ENCODE measurements around the gene OPCML. TPM values are rescaled to one million over a fixed set of nuclear protein-coding genes. Genes with fewer than 3 reads are reported as not detected.

OPCML gene
- total and polyA plus RNA-seq, 4 donors = under 0.01 to 1.3 (median 0.88) TPM; not detected in 1

DNA sequence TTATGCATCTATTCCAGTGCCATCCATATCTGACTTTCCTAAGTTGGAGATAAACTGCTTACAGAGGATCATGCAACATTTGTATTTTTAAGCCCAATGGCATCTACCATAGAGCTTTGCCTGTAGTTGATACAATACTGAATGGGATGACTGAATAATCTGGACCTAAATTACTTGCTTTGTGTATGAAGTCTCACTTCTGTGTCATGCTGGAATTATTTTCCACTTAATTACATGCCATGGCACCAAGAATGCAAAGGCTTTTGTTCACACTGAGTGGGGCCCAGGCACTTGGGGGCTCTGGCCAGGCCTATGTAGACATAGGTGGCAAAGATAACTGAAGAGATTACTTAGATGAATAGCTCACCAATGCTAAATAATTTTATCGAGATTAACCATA lies 51.6 kb downstream of the OPCML start:
- WGBS, 2 donors = 91 to 95% methylated on average over 1 of the region's 1 CpG
- Histone ChIP-seq H3K27me3 (ENCODE audit: control insufficient read depth in 1 of 2, insufficient read depth in 2 of 2, low read length in 1 of 2) (no peaks in the 10 kb centered on the region), H3K4me3 (ENCODE audit: low read length in 2 of 2) (no peak overlapping the region), H3K36me3 (ENCODE audit: control insufficient read depth in 1 of 2, insufficient read depth in 2 of 2, low read length in 1 of 2) (no peaks in the 10 kb centered on the region), H3K4me1 (ENCODE audit: control insufficient read depth in 1 of 2, insufficient read depth in 2 of 2, low read length in 2 of 2) (no peaks in the 10 kb centered on the region), H3K27ac (ENCODE audit: low read depth in 1 of 2, low read length in 2 of 2) (no peak overlapping the region), H3K9me3 (ENCODE audit: control insufficient read depth, low read length) (no peaks in the 10 kb centered on the region)
- DNase-seq (no peak), ATAC-seq (ENCODE audit: low FRiP score) (no peak)
- intact Hi-C loops (cut with DNase I) = no loop called here

DNA sequence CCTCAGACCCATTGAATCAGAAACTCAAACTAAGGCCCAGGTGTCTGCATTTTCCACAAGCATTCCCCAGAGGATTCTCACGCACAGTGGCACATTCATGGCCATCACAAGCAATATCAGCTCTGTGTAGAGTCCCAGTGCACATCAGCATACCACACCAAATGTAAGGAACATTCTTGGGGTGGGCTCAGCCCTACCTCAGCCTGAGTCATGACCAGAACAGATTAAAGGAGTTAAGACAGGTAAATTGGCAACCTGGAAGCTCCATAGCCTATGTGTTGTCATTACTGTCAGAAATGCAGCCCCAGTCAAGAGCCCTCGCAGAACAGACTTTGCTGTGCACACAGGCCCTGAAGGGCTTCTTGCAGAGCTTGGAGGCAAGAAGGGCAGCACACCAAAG lies 53.1 kb downstream of the OPCML start:
- no peak overlapping the region for H3K4me3 ChIP-seq (ENCODE audit: low read length in 2 of 2)
- peak; percentile 35 for ATAC-seq (ENCODE audit: low FRiP score)
- no peak for DNase-seq
- H3K4me1 ChIP-seq (ENCODE audit: control insufficient read depth in 1 of 2, insufficient read depth in 2 of 2, low read length in 2 of 2) = no peaks in the 10 kb centered on the region
- no peak overlapping the region for H3K27ac ChIP-seq (ENCODE audit: low read depth in 1 of 2, low read length in 2 of 2)
- intact Hi-C loops (cut with DNase I) = loop anchor here in 1 of 2 donors (10.0 kb wide), 1 partner anchor 226 kb away; no protein-coding TSS in a partner anchor
- H3K9me3 ChIP-seq (ENCODE audit: control insufficient read depth, low read length) = no peaks in the 10 kb centered on the region
- H3K36me3 ChIP-seq (ENCODE audit: control insufficient read depth in 1 of 2, insufficient read depth in 2 of 2, low read length in 1 of 2) = no peaks in the 10 kb centered on the region
- no peaks in the 10 kb centered on the region for H3K27me3 ChIP-seq (ENCODE audit: control insufficient read depth in 1 of 2, insufficient read depth in 2 of 2, low read length in 1 of 2)
- 91 to 95% methylated on average over 2 of the region's 2 CpGs for WGBS, 2 donors

DNA sequence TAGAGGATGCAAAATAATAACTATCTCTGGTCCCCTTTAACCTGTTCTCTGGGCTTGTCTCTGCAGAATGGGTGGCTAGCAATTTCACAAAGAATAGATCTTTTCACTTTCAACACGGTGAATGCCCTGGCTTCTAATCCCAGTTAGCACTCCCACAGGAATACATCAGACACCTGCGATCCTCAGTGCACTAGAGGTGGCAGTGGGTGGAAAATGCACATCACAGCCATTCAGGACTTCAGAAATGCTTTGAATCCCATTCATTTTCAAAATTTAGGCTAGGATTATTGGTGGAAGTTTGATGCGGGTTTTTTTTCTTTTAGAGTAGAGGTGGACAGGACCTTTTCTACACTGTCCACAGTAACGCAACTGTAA lies 55.1 kb downstream of the OPCML start:
- WGBS, 2 donors = 85 to 89% methylated on average over 4 of the region's 4 CpGs
- no peak for ATAC-seq (ENCODE audit: low FRiP score)
- intact Hi-C loops (cut with DNase I) = loop anchor here in 1 of 2 donors (10.0 kb wide), 1 partner anchor 228 kb away; no protein-coding TSS in a partner anchor
- Histone ChIP-seq H3K9me3 (ENCODE audit: control insufficient read depth, low read length) (no peaks in the 10 kb centered on the region), H3K4me3 (ENCODE audit: low read length in 2 of 2) (no peak overlapping the region), H3K27ac (ENCODE audit: low read depth in 1 of 2, low read length in 2 of 2) (no peak overlapping the region), H3K36me3 (ENCODE audit: control insufficient read depth in 1 of 2, insufficient read depth in 2 of 2, low read length in 1 of 2) (no peaks in the 10 kb centered on the region), H3K27me3 (ENCODE audit: control insufficient read depth in 1 of 2, insufficient read depth in 2 of 2, low read length in 1 of 2) (no peaks in the 10 kb centered on the region), H3K4me1 (ENCODE audit: control insufficient read depth in 1 of 2, insufficient read depth in 2 of 2, low read length in 2 of 2) (no peaks in the 10 kb centered on the region)
- DNase-seq = no peak

DNA sequence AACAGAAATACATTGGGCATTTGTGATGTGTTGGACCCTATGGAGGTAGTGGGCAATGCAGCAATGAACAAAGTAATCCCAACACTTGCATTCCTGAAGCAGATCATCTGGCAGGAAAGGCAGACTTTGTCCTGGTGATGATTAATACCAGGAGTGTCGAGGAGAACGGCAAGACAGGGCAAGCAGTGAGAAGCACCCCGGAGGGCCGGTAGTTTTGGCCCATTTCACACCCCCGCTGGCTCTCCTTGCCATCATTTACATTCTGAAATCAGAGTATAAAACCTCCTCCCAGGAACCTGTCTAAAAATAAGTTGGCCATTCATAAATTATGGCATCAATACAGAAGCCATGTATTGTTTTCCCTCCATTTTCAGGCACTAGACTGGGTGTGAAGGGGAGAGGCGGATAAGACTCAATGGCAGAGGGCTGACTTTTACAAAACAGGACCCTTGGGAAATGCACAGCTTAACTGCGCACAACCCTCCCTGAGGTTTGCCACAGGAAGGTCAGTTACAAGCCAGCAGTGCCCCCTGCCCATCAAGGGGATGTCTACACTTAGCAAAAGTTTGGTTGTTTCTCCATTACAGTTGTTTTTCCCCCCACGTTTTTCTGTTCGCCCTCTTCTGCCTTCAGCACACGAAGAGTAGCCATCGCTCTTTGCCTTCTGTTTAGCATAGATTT lies 55.6 kb downstream of the OPCML start:
- DNase-seq (no peak), ATAC-seq (ENCODE audit: low FRiP score) (no peak)
- WGBS, 2 donors = 60 to 61% methylated on average over 11 of the region's 11 CpGs

DNA sequence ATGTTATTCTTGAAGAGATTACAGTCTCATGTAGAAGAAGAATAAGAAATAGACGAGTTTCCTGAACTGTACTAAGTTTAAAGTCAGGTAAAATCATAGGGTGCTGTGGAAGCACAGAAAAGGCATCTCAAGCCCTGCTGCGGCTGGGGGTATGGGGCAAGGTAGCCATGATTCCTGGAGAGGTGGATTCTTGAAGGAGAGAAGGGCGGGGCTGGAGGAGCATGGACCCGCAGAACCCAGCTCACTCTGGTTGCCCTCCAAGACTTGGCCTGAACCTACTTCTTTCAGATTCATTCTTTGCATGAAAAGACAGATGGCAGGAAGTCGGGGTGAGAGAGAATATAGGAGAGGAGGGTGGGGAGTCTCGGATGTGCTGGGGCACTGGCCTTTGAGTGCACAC lies 57.8 kb downstream of the OPCML start:
- Histone ChIP-seq H3K9me3 (ENCODE audit: control insufficient read depth, low read length) (no peaks in the 10 kb centered on the region), H3K4me3 (ENCODE audit: low read length in 2 of 2) (no peak overlapping the region), H3K4me1 (ENCODE audit: control insufficient read depth in 1 of 2, insufficient read depth in 2 of 2, low read length in 2 of 2) (no peaks in the 10 kb centered on the region), H3K27ac (ENCODE audit: low read depth in 1 of 2, low read length in 2 of 2) (no peak overlapping the region), H3K27me3 (ENCODE audit: control insufficient read depth in 1 of 2, insufficient read depth in 2 of 2, low read length in 1 of 2) (no peaks in the 10 kb centered on the region), H3K36me3 (ENCODE audit: control insufficient read depth in 1 of 2, insufficient read depth in 2 of 2, low read length in 1 of 2) (no peaks in the 10 kb centered on the region)
- ATAC-seq (ENCODE audit: low FRiP score) (no peak), DNase-seq (no peak)
- WGBS, 2 donors = 83 to 92% methylated on average over 6 of the region's 6 CpGs
- intact Hi-C loops (cut with DNase I) = loop anchor here in 1 of 2 donors (10.0 kb wide), 1 partner anchor 230 kb away; no protein-coding TSS in a partner anchor

More for the DNA sequence above, 55.6 kb downstream of the OPCML start:
- Histone ChIP-seq H3K27ac (ENCODE audit: low read depth in 1 of 2, low read length in 2 of 2) (no peak overlapping the region), H3K4me1 (ENCODE audit: control insufficient read depth in 1 of 2, insufficient read depth in 2 of 2, low read length in 2 of 2) (no peaks in the 10 kb centered on the region), H3K4me3 (ENCODE audit: low read length in 2 of 2) (no peak overlapping the region), H3K9me3 (ENCODE audit: control insufficient read depth, low read length) (no peaks in the 10 kb centered on the region), H3K36me3 (ENCODE audit: control insufficient read depth in 1 of 2, insufficient read depth in 2 of 2, low read length in 1 of 2) (no peaks in the 10 kb centered on the region), H3K27me3 (ENCODE audit: control insufficient read depth in 1 of 2, insufficient read depth in 2 of 2, low read length in 1 of 2) (no peaks in the 10 kb centered on the region)
- intact Hi-C loops (cut with DNase I) = loop anchor here in 1 of 2 donors (10.0 kb wide), 1 partner anchor 228 kb away; no protein-coding TSS in a partner anchor

DNA sequence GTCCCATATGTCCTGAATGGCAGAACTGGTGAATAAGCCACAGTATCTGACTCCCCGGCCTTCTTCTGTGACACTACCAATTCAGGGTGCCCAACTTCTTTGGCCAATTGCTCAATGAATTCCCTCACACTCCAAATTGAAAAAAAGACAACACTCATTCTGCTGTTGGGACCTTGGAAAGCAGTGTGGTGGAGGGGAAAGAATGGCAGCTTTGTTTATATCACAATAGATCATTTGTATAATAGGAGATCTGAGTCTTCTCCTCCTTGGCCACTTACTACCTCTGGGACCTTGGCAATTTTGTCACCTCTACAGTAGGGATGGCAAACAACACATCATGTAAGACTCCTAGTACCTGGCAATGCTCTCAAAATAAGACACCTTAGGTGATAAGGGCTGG lies 64.6 kb downstream of the OPCML start:
- Histone ChIP-seq H3K4me3 (ENCODE audit: low read length in 2 of 2) (no peak overlapping the region), H3K9me3 (ENCODE audit: control insufficient read depth, low read length) (peaks cover 2% of the 10 kb centered on the region), H3K27me3 (ENCODE audit: control insufficient read depth in 1 of 2, insufficient read depth in 2 of 2, low read length in 1 of 2) (peaks cover 0 to 1% of the 10 kb centered on the region in 2 donors), H3K4me1 (ENCODE audit: control insufficient read depth in 1 of 2, insufficient read depth in 2 of 2, low read length in 2 of 2) (no peaks in the 10 kb centered on the region), H3K36me3 (ENCODE audit: control insufficient read depth in 1 of 2, insufficient read depth in 2 of 2, low read length in 1 of 2) (no peaks in the 10 kb centered on the region), H3K27ac (ENCODE audit: low read depth in 1 of 2, low read length in 2 of 2) (no peak overlapping the region)
- WGBS, 2 donors = 81 to 87% methylated on average over 1 of the region's 1 CpG
- ATAC-seq (ENCODE audit: low FRiP score) = no peak
- DNase-seq = no peak
- intact Hi-C loops (cut with DNase I) = no loop called here

DNA sequence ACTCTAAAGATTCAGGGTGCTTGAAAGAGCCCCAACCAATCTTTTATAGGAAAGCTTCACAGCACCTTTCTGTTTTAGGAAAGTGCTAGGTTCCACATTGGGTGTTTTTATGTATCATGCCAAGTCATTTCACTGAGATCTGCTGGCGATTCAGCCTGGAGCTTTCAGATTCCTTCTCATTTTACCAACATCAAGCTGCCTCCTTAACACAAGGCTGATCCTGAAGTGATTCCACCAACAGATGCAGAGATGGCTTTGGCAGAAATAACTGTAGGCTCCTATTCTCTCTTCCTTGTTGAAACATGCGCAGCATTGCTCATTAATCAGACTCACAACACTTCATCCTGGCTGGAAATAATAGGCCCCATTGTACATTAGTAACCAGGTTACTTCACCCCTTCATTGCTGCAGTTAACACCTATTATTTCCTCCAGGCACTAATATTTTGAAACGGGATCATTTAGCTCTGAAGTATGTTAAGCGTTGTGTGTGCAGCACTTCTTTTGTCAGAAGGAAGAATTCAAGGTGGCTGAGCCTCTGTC lies 89.0 kb downstream of the OPCML start:
- H3K4me1 ChIP-seq (ENCODE audit: control insufficient read depth in 1 of 2, insufficient read depth in 2 of 2, low read length in 2 of 2) = no peaks in the 10 kb centered on the region
- no peaks in the 10 kb centered on the region for H3K27me3 ChIP-seq (ENCODE audit: control insufficient read depth in 1 of 2, insufficient read depth in 2 of 2, low read length in 1 of 2)
- no peaks in the 10 kb centered on the region for H3K9me3 ChIP-seq (ENCODE audit: control insufficient read depth, low read length)
- intact Hi-C loops (cut with DNase I) = no loop called here
- WGBS, 2 donors = 69 to 72% methylated on average over 4 of the region's 4 CpGs
- no peak for DNase-seq
- H3K36me3 ChIP-seq (ENCODE audit: control insufficient read depth in 1 of 2, insufficient read depth in 2 of 2, low read length in 1 of 2) = no peaks in the 10 kb centered on the region
- H3K27ac ChIP-seq (ENCODE audit: low read depth in 1 of 2, low read length in 2 of 2) = no peak overlapping the region
- no peak for ATAC-seq (ENCODE audit: low FRiP score)
- H3K4me3 ChIP-seq (ENCODE audit: low read length in 2 of 2) = no peak overlapping the region

DNA sequence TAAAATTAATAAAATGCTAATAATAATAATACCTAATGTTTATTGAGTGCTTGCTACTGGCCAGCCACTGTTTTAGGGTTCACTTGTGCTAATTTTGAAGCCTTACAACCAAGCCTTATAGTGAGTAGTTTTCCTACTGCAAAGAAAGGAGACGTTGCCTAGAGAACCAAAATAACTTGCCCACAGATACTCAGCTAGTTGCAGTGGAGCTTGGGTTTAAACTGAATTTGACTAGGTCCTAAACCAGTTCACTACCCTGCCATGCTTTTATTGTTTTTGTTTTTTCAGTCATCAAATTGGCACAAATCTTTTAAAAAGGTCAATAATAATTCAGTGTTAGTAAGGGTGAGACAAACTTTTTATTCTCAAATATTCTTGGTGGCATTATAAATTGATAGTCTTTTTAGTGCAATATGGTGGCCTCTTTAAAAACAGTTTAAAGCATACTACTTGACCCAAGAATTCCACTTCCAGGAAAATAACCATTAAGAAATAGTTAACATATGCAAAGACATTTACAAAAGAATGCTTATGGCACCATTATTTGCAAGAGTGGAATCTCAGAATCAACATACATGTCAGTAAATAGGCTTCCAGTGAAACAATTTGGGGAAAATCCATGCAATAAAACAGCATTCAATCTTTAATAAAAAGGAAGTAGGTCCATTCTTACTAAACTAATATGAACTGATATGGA lies 90.2 kb downstream of the OPCML start:
- no peak for DNase-seq
- Histone ChIP-seq H3K27ac (ENCODE audit: low read depth in 1 of 2, low read length in 2 of 2) (no peak overlapping the region), H3K4me3 (ENCODE audit: low read length in 2 of 2) (no peak overlapping the region), H3K27me3 (ENCODE audit: control insufficient read depth in 1 of 2, insufficient read depth in 2 of 2, low read length in 1 of 2) (no peaks in the 10 kb centered on the region), H3K36me3 (ENCODE audit: control insufficient read depth in 1 of 2, insufficient read depth in 2 of 2, low read length in 1 of 2) (no peaks in the 10 kb centered on the region), H3K9me3 (ENCODE audit: control insufficient read depth, low read length) (no peaks in the 10 kb centered on the region), H3K4me1 (ENCODE audit: control insufficient read depth in 1 of 2, insufficient read depth in 2 of 2, low read length in 2 of 2) (no peaks in the 10 kb centered on the region)
- ATAC-seq (ENCODE audit: low FRiP score) = no peak
- 53 to 59% methylated on average over 1 of the region's 1 CpG for WGBS, 2 donors
- intact Hi-C loops (cut with DNase I) = no loop called here

DNA sequence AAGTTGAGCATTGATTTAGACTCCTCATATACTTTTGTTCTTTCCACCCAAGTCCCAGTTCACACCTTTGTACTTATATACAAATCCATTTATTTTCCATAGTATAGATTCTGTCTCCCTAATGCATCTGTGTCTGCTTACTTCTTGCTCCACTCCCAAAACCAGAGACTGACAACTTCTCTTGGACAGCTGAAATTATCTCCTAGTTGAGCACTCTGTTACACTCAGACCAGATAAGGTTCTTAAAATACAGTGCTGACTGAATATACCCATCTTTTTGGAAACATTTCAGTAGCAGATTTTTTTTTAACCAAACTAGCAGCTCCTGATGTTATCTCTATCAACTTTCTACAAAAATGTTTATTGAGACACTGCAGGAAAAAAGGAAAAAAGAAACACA lies 106.3 kb downstream of the OPCML start:
- H3K4me1 ChIP-seq (ENCODE audit: control insufficient read depth in 1 of 2, insufficient read depth in 2 of 2, low read length in 2 of 2) = no peaks in the 10 kb centered on the region
- H3K27me3 ChIP-seq (ENCODE audit: control insufficient read depth in 1 of 2, insufficient read depth in 2 of 2, low read length in 1 of 2) = no peaks in the 10 kb centered on the region
- ATAC-seq (ENCODE audit: low FRiP score) (no peak), DNase-seq (no peak)
- intact Hi-C loops (cut with DNase I) = no loop called here
- H3K27ac ChIP-seq (ENCODE audit: low read depth in 1 of 2, low read length in 2 of 2) = no peak overlapping the region
- H3K9me3 ChIP-seq (ENCODE audit: control insufficient read depth, low read length) = peaks cover 3% of the 10 kb centered on the region
- no peaks in the 10 kb centered on the region for H3K36me3 ChIP-seq (ENCODE audit: control insufficient read depth in 1 of 2, insufficient read depth in 2 of 2, low read length in 1 of 2)
- H3K4me3 ChIP-seq (ENCODE audit: low read length in 2 of 2) = no peak overlapping the region
